ENCODE data around the gene SMIM9.

GRCh38 chrX:154822029-154822428, 12.4 kb downstream of the SMIM9 start:
- TF ChIP-seq CTCF (IDR thresholded peaks at IDR 0.05) (no peak), POLR2A (IDR thresholded peaks at IDR 0.05) (no peak)
